HEK293 (cell line): ENCODE data around the gene MORC4.

ENCODE experiments used
- CTCF ChIA-PET: fragments of 350-600 bp; formaldehyde crosslinking; extraction: SDS; loops from one replicate; lab custom pipeline; 2021; ENCODE audit warnings: antibody characterized with exemption; lab: Yijun Ruan, JAX
- POLR2A ChIA-PET: fragments of 300-600 bp; formaldehyde crosslinking; extraction: SDS; loops from one replicate; lab custom pipeline; 2020; ENCODE audit warnings: antibody characterized with exemption, inconsistent platforms; lab: Yijun Ruan, JAX
- H3K27ac ChIP-seq: fragments of 200-500 bp; sonication (Bioruptor generic); 2 replicates; pipeline ENCODE4 v1.5.1; 2014; ENCODE audit warnings: low read depth, low read length, control low read depth, inconsistent platforms; ENCODE audit errors: extremely low read depth
- H3K36me3 ChIP-seq, 2 experiments: fragments of 200-500 bp in 1 of 2; sonication (Bioruptor generic) in 1 of 2; 1 replicate in 1 of 2; 2 replicates in 1 of 2; pipeline ENCODE4 v1.5.1; 2014 to 2017; ENCODE audit warnings: inconsistent platforms in 2 of 2, low read length in 2 of 2; ENCODE audit not compliant: control insufficient read depth in 2 of 2, insufficient read depth in 1 of 2
- H3K4me1 ChIP-seq: fragments of 200-500 bp; sonication (Bioruptor generic); 2 replicates; pipeline ENCODE4 v1.5.1; 2014; ENCODE audit warnings: mild to moderate bottlenecking, low read length, inconsistent platforms; ENCODE audit not compliant: control insufficient read depth, insufficient read depth
- H3K4me3 ChIP-seq: 2 replicates; pipeline ENCODE4 v1.5.1; 2011; ENCODE audit warnings: low read depth, mild to moderate bottlenecking, control low read depth, low read length, moderate library complexity
- H3K9me3 ChIP-seq: fragments of 200-500 bp; sonication (Bioruptor generic); 2 replicates; pipeline ENCODE4 v1.5.1; 2014; ENCODE audit warnings: low read depth, low read length, inconsistent platforms; ENCODE audit not compliant: control insufficient read depth, insufficient read depth
- GLI2 ChIP-seq: fragments of 450-650 bp; formaldehyde crosslinking; IDR thresholded peaks from 2 replicates; pipeline ENCODE4; 2017; ENCODE audit warnings: missing biosample characterization, missing genetic modification characterization, low read depth, borderline replicate concordance
- GLIS2 ChIP-seq: fragments of 450-650 bp; formaldehyde crosslinking; IDR thresholded peaks from 2 replicates; pipeline ENCODE4 v1.5.1; 2016; ENCODE audit warnings: missing biosample characterization, missing genetic modification characterization
- OVOL3 ChIP-seq: fragments of 450-650 bp; formaldehyde crosslinking; IDR thresholded peaks from 2 replicates; pipeline ENCODE4 v1.5.1; 2016; ENCODE audit warnings: missing biosample characterization, missing genetic modification characterization
- YY1 ChIP-seq: fragments of 450-650 bp; formaldehyde crosslinking; IDR thresholded peaks from 2 replicates; pipeline ENCODE4 v1.5.1; 2018; ENCODE audit warnings: missing biosample characterization, missing genetic modification characterization
- ZBTB1 ChIP-seq: fragments of 450-650 bp; formaldehyde crosslinking; IDR thresholded peaks from 2 replicates; pipeline ENCODE4 v1.5.1; 2016; ENCODE audit warnings: missing biosample characterization, missing genetic modification characterization
- ZBTB21 ChIP-seq: fragments of 450-650 bp; formaldehyde crosslinking; IDR thresholded peaks from 2 replicates; pipeline ENCODE4 v1.5.1; 2017; ENCODE audit warnings: missing biosample characterization, missing genetic modification characterization
- ZIC2 ChIP-seq: fragments of 450-650 bp; formaldehyde crosslinking; IDR thresholded peaks from 2 replicates; pipeline ENCODE4 v1.5.1; 2016; ENCODE audit warnings: missing biosample characterization, missing genetic modification characterization
- ZNF132 ChIP-seq: fragments of 450-650 bp; formaldehyde crosslinking; IDR thresholded peaks from 2 replicates; pipeline ENCODE4 v1.5.1; 2017; ENCODE audit warnings: missing biosample characterization, missing genetic modification characterization, borderline replicate concordance
- ZNF266 ChIP-seq: fragments of 450-650 bp; formaldehyde crosslinking; IDR thresholded peaks from 2 replicates; pipeline ENCODE4 v1.5.1; 2016; ENCODE audit warnings: missing biosample characterization, missing genetic modification characterization, low read depth
- ZNF404 ChIP-seq: fragments of 450-650 bp; formaldehyde crosslinking; IDR thresholded peaks from 2 replicates; pipeline ENCODE4 v1.5.1; 2017; ENCODE audit warnings: missing biosample characterization, missing genetic modification characterization
- ZNF433 ChIP-seq: fragments of 450-650 bp; formaldehyde crosslinking; IDR thresholded peaks from 2 replicates; pipeline ENCODE4 v1.5.1; 2016; ENCODE audit warnings: missing biosample characterization, missing genetic modification characterization, low read depth
- ZNF544 ChIP-seq: fragments of 450-650 bp; formaldehyde crosslinking; IDR thresholded peaks from 2 replicates; pipeline ENCODE4 v1.5.0; 2017; ENCODE audit warnings: missing biosample characterization, missing genetic modification characterization
- ZNF629 ChIP-seq: fragments of 450-650 bp; formaldehyde crosslinking; IDR thresholded peaks from 2 replicates; pipeline ENCODE4 v1.5.1; 2017; ENCODE audit warnings: missing biosample characterization, missing genetic modification characterization
- TF ChIP-seq, protein P1 (sequence below): fragments of 450-650 bp; formaldehyde crosslinking; IDR thresholded peaks from 2 replicates; pipeline ENCODE4 v1.5.1; 2016; ENCODE audit warnings: missing biosample characterization, missing genetic modification characterization, borderline replicate concordance
- TF ChIP-seq, protein P2 (sequence below): fragments of 450-650 bp; formaldehyde crosslinking; IDR thresholded peaks from 2 replicates; pipeline ENCODE4 v1.5.1; 2017; ENCODE audit warnings: missing biosample characterization, missing genetic modification characterization
- TF ChIP-seq, protein P3 (sequence below): fragments of 450-650 bp; formaldehyde crosslinking; IDR thresholded peaks from 2 replicates; pipeline ENCODE4 v1.5.1; 2017; ENCODE audit warnings: missing biosample characterization, missing genetic modification characterization

MORC4 gene

DNA sequence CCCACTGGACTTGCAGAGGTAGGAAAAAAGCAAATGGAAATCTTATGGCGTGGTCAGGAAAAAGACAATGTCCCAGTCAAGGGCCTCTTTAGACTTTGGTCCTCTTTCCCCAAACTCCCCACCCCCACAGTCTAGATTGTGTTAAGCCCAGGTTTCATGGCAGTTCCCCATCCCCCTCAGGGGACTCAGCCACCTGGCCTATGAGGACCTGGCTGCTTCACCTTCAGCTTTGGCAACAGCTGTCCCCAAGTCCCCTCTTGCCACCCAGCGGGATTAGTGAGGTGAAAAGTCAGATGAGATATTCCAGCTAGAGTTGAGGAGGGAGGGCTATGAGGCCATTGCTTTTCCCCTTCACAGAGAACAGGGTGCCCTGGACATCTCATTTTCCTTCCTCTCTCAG is 97.3 kb downstream of the MORC4 start:
- H3K4me1 ChIP-seq, result no peaks in the 10 kb centered on the region
- ChIA-PET POLR2A (no interaction called here), CTCF (interaction anchor here (1.5 to 2.2 kb wide), 2 partner anchors 9 to 28 kb away, joined by 6 to 10 read pairs; no protein-coding TSS in a partner anchor)
- no peaks in the 10 kb centered on the region for H3K36me3 ChIP-seq
- no peak overlapping the region for H3K4me3 ChIP-seq
- H3K9me3 ChIP-seq, result no peaks in the 10 kb centered on the region
- TF ChIP-seq, protein P1, sequence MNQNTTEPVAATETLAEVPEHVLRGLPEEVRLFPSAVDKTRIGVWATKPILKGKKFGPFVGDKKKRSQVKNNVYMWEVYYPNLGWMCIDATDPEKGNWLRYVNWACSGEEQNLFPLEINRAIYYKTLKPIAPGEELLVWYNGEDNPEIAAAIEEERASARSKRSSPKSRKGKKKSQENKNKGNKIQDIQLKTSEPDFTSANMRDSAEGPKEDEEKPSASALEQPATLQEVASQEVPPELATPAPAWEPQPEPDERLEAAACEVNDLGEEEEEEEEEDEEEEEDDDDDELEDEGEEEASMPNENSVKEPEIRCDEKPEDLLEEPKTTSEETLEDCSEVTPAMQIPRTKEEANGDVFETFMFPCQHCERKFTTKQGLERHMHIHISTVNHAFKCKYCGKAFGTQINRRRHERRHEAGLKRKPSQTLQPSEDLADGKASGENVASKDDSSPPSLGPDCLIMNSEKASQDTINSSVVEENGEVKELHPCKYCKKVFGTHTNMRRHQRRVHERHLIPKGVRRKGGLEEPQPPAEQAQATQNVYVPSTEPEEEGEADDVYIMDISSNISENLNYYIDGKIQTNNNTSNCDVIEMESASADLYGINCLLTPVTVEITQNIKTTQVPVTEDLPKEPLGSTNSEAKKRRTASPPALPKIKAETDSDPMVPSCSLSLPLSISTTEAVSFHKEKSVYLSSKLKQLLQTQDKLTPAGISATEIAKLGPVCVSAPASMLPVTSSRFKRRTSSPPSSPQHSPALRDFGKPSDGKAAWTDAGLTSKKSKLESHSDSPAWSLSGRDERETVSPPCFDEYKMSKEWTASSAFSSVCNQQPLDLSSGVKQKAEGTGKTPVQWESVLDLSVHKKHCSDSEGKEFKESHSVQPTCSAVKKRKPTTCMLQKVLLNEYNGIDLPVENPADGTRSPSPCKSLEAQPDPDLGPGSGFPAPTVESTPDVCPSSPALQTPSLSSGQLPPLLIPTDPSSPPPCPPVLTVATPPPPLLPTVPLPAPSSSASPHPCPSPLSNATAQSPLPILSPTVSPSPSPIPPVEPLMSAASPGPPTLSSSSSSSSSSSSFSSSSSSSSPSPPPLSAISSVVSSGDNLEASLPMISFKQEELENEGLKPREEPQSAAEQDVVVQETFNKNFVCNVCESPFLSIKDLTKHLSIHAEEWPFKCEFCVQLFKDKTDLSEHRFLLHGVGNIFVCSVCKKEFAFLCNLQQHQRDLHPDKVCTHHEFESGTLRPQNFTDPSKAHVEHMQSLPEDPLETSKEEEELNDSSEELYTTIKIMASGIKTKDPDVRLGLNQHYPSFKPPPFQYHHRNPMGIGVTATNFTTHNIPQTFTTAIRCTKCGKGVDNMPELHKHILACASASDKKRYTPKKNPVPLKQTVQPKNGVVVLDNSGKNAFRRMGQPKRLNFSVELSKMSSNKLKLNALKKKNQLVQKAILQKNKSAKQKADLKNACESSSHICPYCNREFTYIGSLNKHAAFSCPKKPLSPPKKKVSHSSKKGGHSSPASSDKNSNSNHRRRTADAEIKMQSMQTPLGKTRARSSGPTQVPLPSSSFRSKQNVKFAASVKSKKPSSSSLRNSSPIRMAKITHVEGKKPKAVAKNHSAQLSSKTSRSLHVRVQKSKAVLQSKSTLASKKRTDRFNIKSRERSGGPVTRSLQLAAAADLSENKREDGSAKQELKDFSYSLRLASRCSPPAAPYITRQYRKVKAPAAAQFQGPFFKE, result no peak
- TF ChIP-seq ZNF132 (tag by site-specific recombination) (no peak), YY1 (tag by site-specific recombination) (no peak), GLIS2 (no peak), ZNF404 (tag by site-specific recombination) (no peak), ZIC2 (tag by site-specific recombination) (no peak), ZBTB21 (tag by site-specific recombination) (no peak), ZBTB1 (no peak), OVOL3 (tag by site-specific recombination) (no peak)
- H3K27ac ChIP-seq, result no peak overlapping the region

DNA sequence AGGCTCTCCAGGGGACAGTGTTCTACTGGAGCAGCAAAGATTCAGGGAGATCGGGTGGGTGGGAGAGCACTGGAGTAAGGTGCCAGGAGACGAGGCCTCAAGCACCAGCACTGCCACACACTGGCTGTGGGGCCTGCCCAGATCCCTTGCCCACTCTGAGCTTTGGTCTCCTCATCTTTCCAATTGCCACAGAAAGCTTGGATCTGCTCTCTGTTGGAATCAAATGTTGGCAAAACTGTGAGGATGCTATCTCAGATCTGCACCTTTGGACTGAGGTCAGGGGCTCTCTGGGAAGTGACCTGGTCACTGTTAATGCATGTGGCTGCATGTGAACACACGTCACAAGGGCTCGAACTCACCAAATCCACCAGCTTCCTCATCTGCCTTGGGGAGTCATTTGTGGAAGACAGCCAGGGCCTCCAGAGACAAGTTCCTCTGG is 98.2 kb downstream of the MORC4 start:
- Histone ChIP-seq H3K9me3 (no peaks in the 10 kb centered on the region), H3K36me3 (no peaks in the 10 kb centered on the region), H3K4me1 (no peaks in the 10 kb centered on the region), H3K4me3 (no peak overlapping the region), H3K27ac (no peak overlapping the region)
- ChIA-PET CTCF (interaction anchor here (1.0 to 2.7 kb wide), 4 partner anchors 8 to 95 kb away, joined by 3 to 12 read pairs (median 8); no protein-coding TSS in a partner anchor), POLR2A (no interaction called here)
- TF ChIP-seq GLI2 (tag by site-specific recombination) (no peak), ZNF544 (tag by site-specific recombination) (no peak), ZNF629 (tag by site-specific recombination) (no peak), ZNF266 (tag by site-specific recombination) (no peak), ZNF433 (tag by site-specific recombination) (no peak)
- TF ChIP-seq, protein P2, sequence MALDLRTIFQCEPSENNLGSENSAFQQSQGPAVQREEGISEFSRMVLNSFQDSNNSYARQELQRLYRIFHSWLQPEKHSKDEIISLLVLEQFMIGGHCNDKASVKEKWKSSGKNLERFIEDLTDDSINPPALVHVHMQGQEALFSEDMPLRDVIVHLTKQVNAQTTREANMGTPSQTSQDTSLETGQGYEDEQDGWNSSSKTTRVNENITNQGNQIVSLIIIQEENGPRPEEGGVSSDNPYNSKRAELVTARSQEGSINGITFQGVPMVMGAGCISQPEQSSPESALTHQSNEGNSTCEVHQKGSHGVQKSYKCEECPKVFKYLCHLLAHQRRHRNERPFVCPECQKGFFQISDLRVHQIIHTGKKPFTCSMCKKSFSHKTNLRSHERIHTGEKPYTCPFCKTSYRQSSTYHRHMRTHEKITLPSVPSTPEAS (tag by site-specific recombination), result no peak
- TF ChIP-seq, protein P3, sequence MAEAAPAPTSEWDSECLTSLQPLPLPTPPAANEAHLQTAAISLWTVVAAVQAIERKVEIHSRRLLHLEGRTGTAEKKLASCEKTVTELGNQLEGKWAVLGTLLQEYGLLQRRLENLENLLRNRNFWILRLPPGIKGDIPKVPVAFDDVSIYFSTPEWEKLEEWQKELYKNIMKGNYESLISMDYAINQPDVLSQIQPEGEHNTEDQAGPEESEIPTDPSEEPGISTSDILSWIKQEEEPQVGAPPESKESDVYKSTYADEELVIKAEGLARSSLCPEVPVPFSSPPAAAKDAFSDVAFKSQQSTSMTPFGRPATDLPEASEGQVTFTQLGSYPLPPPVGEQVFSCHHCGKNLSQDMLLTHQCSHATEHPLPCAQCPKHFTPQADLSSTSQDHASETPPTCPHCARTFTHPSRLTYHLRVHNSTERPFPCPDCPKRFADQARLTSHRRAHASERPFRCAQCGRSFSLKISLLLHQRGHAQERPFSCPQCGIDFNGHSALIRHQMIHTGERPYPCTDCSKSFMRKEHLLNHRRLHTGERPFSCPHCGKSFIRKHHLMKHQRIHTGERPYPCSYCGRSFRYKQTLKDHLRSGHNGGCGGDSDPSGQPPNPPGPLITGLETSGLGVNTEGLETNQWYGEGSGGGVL (tag by site-specific recombination), result no peak
